Measurements from ENCODE around the gene GUK1.

The GUK1 gene

GRCh38 chr1:228150120-228150460 lies 10.0 kb downstream of the GUK1 start:
- no peak for DNase-seq (ENCODE audit: low spot score)

DNA sequence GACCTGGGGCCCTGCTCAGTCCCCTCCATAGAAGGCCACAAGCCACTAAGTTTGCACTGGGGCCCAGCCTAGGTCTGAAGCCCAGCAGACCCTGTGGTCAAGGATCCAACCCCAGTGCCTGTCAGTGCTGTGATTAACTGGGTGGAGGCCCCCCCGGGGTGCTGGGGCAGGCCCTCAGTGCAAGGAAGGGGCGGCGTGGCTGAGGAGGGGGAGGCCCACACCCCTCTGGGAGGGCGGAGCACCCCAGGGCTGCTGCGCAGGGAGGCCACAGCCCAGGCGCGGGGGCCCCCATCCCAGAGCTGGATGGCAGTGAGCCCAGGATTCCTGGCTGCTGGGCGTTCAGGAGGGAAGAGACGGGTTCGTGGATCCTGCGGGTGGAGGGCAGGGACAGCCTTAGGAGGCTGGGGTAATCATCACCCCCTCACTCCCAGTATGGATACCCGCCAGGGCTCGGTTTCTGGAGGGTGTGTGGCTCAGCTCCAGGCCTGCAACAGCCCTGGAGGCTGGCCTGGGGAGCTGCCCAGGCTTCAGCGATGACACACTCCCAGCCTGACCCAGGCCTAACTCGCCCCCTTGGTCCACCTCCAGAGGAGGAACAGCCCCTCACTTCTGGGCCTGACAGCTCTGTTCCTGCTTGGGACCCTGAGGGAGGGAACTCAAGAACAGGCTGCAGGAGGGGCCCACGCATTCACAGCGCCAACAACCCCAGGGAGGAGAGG lies 10.5 kb downstream of the GUK1 start:
- peak; percentile 12 for DNase-seq (ENCODE audit: low spot score)

DNA sequence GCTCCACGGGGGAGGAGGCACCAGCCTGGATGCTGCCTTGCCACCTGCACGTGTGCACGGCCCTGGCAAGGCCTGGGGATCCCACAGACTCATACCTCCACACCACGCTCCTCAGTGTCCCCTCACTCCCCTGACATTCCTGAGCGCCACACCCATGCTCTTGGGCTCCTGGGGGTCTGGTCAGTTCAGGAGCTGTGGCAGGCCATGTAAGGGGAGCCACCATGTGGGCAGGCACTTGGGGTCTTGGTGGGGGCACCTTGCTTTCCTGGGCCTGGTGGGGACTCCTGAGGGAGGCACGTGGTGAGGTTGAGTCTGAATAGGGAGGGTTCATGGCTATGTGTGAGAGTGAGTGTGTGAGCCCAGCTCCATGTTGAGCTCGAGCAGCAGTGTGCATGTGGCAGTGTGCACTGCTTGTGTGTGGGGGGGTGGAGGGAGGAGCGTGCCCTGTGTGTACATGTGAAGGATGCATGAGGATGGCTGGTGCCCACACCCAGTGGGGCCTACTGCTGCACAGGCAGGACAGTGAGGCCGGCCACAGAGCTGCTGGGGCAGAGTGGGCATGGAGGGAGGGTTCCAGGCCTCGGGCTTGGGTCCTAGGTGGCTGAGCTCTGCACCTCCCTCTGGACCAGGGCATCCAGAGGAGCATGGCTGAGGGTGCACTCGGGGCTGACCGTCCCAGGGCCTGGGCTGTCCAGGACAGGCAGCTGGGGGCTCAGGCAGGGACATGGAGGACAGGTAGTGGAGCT lies 11.3 kb downstream of the GUK1 start:
- DNase-seq (ENCODE audit: low spot score) = no peak

DNA sequence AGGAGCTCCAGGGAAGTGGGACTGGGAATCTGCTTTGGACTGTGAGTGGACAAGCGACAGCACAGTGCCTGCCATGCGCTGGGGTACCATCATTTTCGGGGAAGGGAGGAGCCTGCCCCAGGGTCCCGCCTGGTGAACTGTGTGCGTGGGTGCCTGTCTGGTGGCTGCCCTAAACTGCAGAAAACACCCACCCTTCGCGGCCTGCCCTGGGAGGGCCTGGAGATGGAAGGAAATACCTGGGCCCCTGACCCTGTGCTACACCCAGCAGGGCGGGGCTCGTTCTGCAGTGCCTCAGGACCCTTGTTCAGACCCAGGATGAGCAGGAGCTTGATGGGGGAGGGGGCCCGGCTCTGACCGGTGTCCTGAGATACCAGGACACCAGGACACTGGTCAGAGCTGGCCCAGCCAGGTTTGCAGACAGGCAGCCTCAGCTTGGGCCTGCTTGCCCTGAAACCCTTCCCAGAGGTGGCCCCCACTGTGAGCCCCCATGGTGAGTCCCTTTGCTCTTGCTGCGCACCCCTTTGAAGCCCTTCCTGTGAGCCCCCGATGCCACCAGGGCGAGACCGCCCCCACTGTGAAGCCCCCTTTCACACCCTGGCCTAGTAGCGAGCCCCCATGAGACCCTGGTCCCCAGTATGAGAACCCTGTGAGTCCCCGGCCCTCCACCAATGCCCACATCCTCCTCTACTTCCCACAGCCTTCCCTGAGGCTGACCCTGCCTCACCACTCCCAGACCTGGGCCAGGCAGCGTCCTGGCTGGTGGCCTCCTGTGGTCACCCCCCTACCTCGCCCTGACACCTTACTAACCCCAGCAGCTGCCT lies 12.2 kb downstream of the GUK1 start:
- DNase-seq (ENCODE audit: low spot score) = no peak

DNA sequence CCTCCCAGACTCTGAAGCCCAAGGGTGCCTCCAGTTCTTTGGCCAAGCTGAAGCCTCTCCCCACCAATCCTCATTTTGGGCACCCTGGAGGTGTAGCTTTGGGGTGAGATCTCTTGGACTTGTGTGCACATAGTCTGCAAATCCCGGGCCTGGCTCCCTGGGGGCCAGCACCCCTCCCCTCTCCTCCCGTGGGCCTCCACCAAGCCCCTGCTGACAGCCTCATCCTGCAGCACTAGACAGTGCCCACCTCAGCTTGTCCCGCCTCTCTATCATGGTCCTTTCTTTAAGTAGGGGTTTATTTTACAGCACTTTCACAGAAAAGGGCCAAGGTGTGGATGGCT lies 12.8 kb downstream of the GUK1 start:
- no peak for DNase-seq (ENCODE audit: low spot score)

DNA sequence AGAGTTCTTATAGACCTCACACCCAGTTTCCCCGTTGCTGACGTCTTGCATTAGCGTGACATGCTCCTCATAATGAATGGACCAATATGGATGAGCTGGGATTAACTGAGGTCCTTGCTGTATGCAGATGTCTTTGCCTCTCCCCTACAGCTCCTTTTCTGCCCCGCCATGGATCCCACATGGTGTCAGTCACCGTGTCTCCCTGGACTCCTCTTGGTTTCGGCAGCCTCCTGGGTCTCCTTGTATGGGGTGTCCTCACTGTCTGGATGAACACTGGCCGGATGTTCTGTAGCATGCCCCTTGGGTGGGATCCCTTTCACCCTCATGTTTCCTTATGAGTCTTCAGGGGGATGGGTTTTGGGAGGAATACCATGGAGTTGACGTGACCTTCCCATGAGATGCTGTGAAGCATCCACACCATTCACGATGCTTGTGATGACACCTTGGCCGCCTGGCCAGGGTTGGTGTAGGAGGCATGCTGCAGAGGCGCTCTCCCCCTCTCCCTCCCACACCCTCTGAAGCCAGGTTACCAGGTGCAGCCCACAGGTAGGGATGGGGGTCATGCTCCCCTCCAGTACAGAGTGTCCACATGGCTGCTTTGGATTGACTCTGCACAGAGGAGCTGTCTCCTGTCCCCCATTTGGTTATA lies 14.1 kb downstream of the GUK1 start:
- DNase-seq (ENCODE audit: low spot score) = no peak

GRCh38 chr1:228154670-228155571 lies 14.8 kb downstream of the GUK1 start:
- no peak for DNase-seq (ENCODE audit: low spot score)

- no peak for DNase-seq (ENCODE audit: low spot score)
Observed at GRCh38 chr1:228155596-228156514, 15.8 kb downstream of the GUK1 start.

- DNase-seq (ENCODE audit: low spot score) = no peak
Observed at GRCh38 chr1:228156515-228156881, 16.4 kb downstream of the GUK1 start.

DNA sequence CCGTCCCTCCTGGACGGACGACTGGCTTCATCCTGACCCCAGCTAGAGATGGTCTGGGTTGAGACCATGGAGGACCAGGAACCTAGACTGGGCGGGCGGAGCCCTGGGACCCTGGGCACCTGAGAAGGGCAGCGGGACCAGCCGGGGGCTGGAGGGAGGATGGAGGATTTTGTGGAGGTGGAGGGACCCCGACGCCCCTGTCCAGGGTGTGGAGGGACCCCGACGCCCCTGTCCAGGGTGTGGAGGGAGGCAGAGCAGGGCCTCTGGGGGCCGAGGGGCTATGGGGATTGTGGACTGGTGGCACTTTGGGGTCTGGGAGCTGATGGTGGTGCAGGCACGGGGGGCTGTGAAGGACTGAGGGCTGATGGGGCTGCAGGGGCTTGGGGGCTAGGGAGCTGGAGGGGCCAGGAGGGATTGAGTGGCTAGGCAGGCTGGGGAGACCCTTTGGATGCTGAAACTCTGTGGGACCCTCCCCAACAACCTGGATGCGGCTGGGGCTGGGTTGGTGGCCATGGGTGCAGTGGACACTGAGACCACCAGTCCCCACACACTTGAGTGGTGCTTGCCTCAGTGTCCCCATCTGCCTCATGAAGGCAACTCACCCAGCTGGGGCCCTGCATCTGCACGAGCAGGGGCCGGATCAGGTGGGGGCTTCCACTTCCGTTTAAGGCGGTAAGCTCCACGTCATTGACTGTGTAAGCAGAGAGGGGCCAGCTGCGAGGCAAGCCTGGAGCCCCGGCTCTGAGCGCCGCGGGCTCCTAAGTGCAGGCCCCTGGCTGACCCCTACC lies 17.1 kb downstream of the GUK1 start:
- no peak for DNase-seq (ENCODE audit: low spot score)

DNA sequence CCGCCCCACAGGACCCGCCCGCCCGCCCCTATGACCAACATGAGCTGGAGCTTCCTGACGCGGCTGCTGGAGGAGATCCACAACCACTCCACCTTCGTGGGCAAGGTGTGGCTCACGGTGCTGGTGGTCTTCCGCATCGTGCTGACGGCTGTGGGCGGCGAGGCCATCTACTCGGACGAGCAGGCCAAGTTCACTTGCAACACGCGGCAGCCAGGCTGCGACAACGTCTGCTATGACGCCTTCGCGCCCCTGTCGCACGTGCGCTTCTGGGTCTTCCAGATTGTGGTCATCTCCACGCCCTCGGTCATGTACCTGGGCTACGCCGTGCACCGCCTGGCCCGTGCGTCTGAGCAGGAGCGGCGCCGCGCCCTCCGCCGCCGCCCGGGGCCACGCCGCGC lies 17.6 kb downstream of the GUK1 start:
- no peak for DNase-seq (ENCODE audit: low spot score)

GRCh38 chr1:228158151-228159007 lies 18.3 kb downstream of the GUK1 start:
- DNase-seq (ENCODE audit: low spot score) = no peak

DNA sequence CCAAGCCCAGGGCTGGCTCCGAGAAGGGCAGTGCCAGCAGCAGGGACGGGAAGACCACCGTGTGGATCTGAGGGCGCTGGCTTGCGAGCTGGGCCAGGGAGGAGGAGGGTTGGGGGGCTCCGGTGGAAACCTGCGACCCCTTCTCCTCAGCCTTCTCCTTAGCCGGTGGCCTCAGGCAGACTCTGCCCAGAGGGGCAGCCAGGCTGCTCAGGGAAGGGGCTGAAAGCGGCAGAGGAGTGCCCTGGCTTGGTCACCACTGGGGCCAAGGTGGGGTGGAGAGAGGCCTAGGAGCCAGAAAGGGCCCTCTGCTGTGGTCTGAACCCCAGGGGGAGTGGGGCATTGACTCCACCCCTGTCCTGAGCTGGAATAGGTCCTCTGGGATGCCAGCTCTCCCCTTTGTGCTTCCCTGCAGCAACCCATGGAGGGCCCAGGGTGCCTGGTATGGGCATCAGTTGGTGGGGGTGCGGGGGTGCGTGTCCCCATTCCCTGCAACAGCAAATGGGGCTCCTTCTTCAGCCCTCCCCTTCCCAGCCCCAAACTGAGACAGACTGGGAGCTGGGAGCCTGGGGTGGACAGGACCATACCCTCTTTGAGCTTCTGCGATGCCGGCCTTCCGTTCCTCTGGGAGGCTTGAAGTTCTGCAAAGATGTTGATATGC lies 19.1 kb downstream of the GUK1 start:
- DNase-seq (ENCODE audit: low spot score) = no peak

DNA sequence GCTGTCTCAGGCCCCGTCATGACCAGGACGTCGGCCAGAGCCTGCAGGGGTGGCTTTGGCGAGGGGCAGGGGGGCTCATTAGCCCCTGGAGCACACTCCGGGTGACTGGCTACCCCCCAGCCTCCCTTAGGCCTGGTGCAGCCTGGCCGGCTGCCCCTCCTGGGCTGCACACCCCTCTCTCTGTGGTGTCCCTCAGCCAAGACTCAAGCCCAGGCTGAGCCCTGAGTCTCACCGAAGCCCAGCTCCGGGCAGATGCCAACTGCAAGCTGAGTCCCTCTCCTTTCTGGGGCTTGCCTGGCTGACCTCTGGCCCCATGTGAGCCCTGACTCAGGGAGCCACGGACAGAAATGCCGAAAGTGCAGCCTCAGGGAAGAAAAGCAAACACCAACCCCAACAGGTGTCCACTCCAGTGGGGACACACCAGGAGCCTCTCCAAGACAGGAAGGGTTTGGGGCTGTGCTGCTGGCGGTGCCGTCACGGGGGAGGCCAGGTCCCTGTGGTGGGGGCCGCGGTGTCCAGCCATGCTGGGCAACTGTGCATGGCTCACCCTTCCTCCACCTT lies 20.2 kb downstream of the GUK1 start:
- DNase-seq (ENCODE audit: low spot score) = no peak

- no peak for DNase-seq (ENCODE audit: low spot score)
Observed at GRCh38 chr1:228161362-228161761, 21.3 kb downstream of the GUK1 start.

GRCh38 chr1:228161866-228162265 lies 21.8 kb downstream of the GUK1 start:
- DNase-seq (ENCODE audit: low spot score) = no peak

DNA sequence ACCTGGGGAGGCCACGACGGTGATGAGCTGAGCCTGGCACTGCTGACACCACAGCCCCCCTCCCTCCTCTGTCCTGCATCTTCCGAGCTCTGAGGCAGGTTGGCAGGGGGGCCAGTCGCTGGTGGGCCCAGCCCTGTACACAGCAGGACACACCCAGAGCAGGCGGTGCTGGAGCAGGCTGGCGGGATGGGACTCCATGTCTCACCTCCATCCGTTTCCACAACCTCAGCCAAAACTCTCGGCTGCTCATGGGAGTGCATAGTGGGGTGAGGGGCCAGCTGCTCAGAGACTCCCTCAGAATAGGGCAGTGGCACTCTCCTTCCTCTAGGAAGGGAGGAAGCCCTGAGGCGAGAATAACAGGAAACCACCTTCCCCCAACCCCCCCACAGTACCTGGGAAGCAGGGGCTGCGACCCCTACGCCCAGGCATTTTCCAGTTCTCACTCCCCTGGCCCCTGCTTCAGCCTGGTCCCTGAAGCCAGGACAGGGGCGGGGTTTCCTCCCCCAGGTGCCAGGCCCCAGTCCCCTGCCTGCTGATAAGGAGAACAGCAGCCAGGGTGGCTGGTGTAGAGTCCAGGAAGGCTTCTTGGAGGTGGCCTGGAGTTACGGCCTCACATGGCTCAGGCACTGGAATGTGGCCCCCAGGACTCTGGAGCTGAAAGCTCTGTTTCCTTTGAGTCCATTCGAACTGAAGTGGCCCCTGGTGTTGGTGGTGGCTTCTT lies 22.4 kb downstream of the GUK1 start:
- peak; percentile 26 for DNase-seq (ENCODE audit: low spot score)
